GM12875 (cell line): ENCODE measurements around the gene MDH1.

Source experiments
- H3K4me3 ChIP-seq: one replicate; pipeline ENCODE4 v1.5.1; 2011; ENCODE audit warnings: low read depth, low read length, control low read depth
- CTCF ChIP-seq: IDR thresholded peaks from 2 replicates; pipeline ENCODE4 v1.5.1; 2011; ENCODE audit warnings: low read depth, mild to moderate bottlenecking, control low read depth, inconsistent platforms, low read length, moderate library complexity, borderline replicate concordance; ENCODE audit not compliant: insufficient read depth

MDH1 gene

GRCh38 chr2:63576546-63576945 is 12.2 kb upstream of the MDH1 start:
- H3K4me3 ChIP-seq = no peak overlapping the region
- no peak for TF ChIP-seq CTCF

- TF ChIP-seq CTCF = no peak
- H3K4me3 ChIP-seq = no peak overlapping the region
Observed at GRCh38 chr2:63578767-63579166, 10.0 kb upstream of the MDH1 start.

- no peak for TF ChIP-seq CTCF
- H3K4me3 ChIP-seq = no peak overlapping the region
Observed at GRCh38 chr2:63580651-63581297, 8.0 kb upstream of the MDH1 start.

- no peak for TF ChIP-seq CTCF
- H3K4me3 ChIP-seq = no peak overlapping the region
Observed at GRCh38 chr2:63581298-63581961, 7.3 kb upstream of the MDH1 start.

GRCh38 chr2:63582873-63583272 is 5.9 kb upstream of the MDH1 start:
- no peak for TF ChIP-seq CTCF
- H3K4me3 ChIP-seq = no peak overlapping the region

- TF ChIP-seq CTCF = no peak
- H3K4me3 ChIP-seq = peak overlapping the region; percentile 77
Observed at GRCh38 chr2:63587814-63588384, 864 bp upstream of the MDH1 start.

GRCh38 chr2:63589148-63589958 is 590 bp downstream of the MDH1 start:
- TF ChIP-seq CTCF = no peak
- H3K4me3 ChIP-seq = peak overlapping the region; percentile 79
